HepG2 (cell line): ENCODE data around the gene TOB1. TPM values are rescaled to one million over a fixed set of nuclear protein-coding genes. Genes with fewer than 3 reads are reported as not detected.

Experiments
- ARID3A ChIP-seq: IDR thresholded peaks from 2 replicates; pipeline ENCODE4 v1.6.1; 2012; ENCODE audit warnings: low read depth, low read length, improper control_type of control experiment
- BRCA1 ChIP-seq: sonication (generic); formaldehyde crosslinking; IDR thresholded peaks from 2 replicates; pipeline ENCODE4 v1.4.0; 2020; ENCODE audit warnings: missing genetic modification reagents
- GATA4 ChIP-seq: sonication (generic); IDR thresholded peaks from 2 replicates; pipeline ENCODE4 v1.6.1; 2016; ENCODE audit warnings: antibody characterized with exemption, low read depth, borderline replicate concordance
- HES4 ChIP-seq: sonication (generic); formaldehyde crosslinking; IDR thresholded peaks from 2 replicates; pipeline ENCODE4 v1.9.0; 2021; ENCODE audit warnings: mild to moderate bottlenecking, missing genetic modification reagents, borderline replicate concordance
- HNF4A ChIP-seq: sonication (generic); formaldehyde crosslinking; IDR thresholded peaks from 2 replicates; pipeline ENCODE4 v1.4.0; 2020; ENCODE audit warnings: missing genetic modification reagents
- KLF12 ChIP-seq: sonication (generic); formaldehyde crosslinking; IDR thresholded peaks from 2 replicates; pipeline ENCODE4 v1.4.0; 2020; ENCODE audit warnings: missing genetic modification reagents, borderline replicate concordance
- KMT2A ChIP-seq: sonication (generic); formaldehyde crosslinking; IDR thresholded peaks from 2 replicates; pipeline ENCODE4 v1.4.0; 2020; ENCODE audit warnings: missing genetic modification reagents
- MAFK ChIP-seq, 2 experiments: IDR thresholded peaks in 1 of 2; conservative IDR thresholded peaks in 1 of 2; 2 replicates each; pipeline ENCODE4 v1.6.1; 2011; ENCODE audit warnings: improper control_type of control experiment in 2 of 2, low read length in 2 of 2
- MIER3 ChIP-seq: IDR thresholded peaks from 2 replicates; pipeline ENCODE4 v1.6.1; 2016; ENCODE audit warnings: missing compliant biosample characterization, borderline replicate concordance
- NCOR1 ChIP-seq: fragments of 200-600 bp; sonication (generic); IDR thresholded peaks from 2 replicates; pipeline ENCODE4 v1.7.0; 2017; ENCODE audit warnings: antibody characterized with exemption, low read length, borderline replicate concordance
- NR3C1 ChIP-seq: sonication (generic); formaldehyde crosslinking; IDR thresholded peaks from 2 replicates; pipeline ENCODE4 v1.4.0; 2020; ENCODE audit warnings: missing genetic modification reagents
- SAP130 ChIP-seq: IDR thresholded peaks from 2 replicates; pipeline ENCODE4 v1.6.1; 2016; ENCODE audit warnings: low read depth
- TCF12 ChIP-seq, 2 experiments: fragments of 450-650 bp in 1 of 2; sonication (generic) in 1 of 2; formaldehyde crosslinking in 1 of 2; IDR thresholded peaks; 2 replicates each; pipeline versions ENCODE4 v1.6.1 to v1.8.0; 2017 to 2022; ENCODE audit warnings: antibody characterized with exemption in 1 of 2, mild to moderate bottlenecking in 1 of 2, missing genetic modification reagents in 1 of 2, moderate library complexity in 1 of 2
- ZBTB21 ChIP-seq: sonication (generic); formaldehyde crosslinking; IDR thresholded peaks from 2 replicates; pipeline ENCODE4 v1.4.0; 2020; ENCODE audit warnings: missing genetic modification reagents
- ZFP36L2 ChIP-seq: sonication (generic); formaldehyde crosslinking; IDR thresholded peaks from 2 replicates; pipeline ENCODE4 v1.4.0; 2020; ENCODE audit warnings: missing genetic modification reagents
- ZFYVE20 ChIP-seq: sonication (generic); formaldehyde crosslinking; IDR thresholded peaks from 2 replicates; pipeline ENCODE4 v1.8.0; 2023; ENCODE audit warnings: low read depth, mild to moderate bottlenecking, moderate library complexity, missing genetic modification reagents, borderline replicate concordance
- ZNF503 ChIP-seq: sonication (generic); formaldehyde crosslinking; IDR thresholded peaks from 2 replicates; pipeline ENCODE4 v1.4.0; 2020; ENCODE audit warnings: missing genetic modification reagents
- ZNF737 ChIP-seq: sonication (generic); formaldehyde crosslinking; IDR thresholded peaks from 2 replicates; pipeline ENCODE4 v1.5.0; 2020; ENCODE audit warnings: missing genetic modification reagents, mild to moderate bottlenecking, borderline replicate concordance
- polyA plus RNA-seq, 8 experiments: library from polyadenylated mRNA; depleted of rRNA in 3 of 8; stranded (reverse) in 7 of 8; unstranded in 1 of 8; fragments of >200 nt; fragmentation: Illumina TruSeq in 4 of 8; extraction: Trizol in 4 of 8; gene quantifications; 2 replicates each; pipeline versions ENCODE4 v1.2.1 to v1.2.3, GENCODE V29; 2011 to 2016; ENCODE audit warnings: low read depth in 4 of 8, missing spikeins in 1 of 8, mixed read lengths in 1 of 8; ENCODE audit not compliant: insufficient read depth in 1 of 8
- total RNA-seq, 5 experiments: library from RNA; depleted of rRNA; stranded (reverse); fragments of >200 nt; fragmentation: Illumina TruSeq; extraction: Trizol; gene quantifications; 2 replicates each; pipeline ENCODE4 v1.2.3, GENCODE V29; 2016; ENCODE audit warnings: low read depth in 1 of 5
- TF ChIP-seq, protein P1 (sequence below): sonication (generic); formaldehyde crosslinking; IDR thresholded peaks from 2 replicates; pipeline ENCODE4 v1.4.0; 2020; ENCODE audit warnings: missing genetic modification reagents, borderline replicate concordance
- TF ChIP-seq, protein P2 (sequence below): sonication (generic); formaldehyde crosslinking; IDR thresholded peaks from 2 replicates; pipeline ENCODE4 v1.5.0; 2020; ENCODE audit warnings: missing genetic modification reagents

Gene TOB1
- total and polyA plus RNA-seq, 2 of the 13 experiments (the other 11 are each of a cell fraction or from before 2014, with no cell fraction given): 21.9 to 57.7 TPM

DNA sequence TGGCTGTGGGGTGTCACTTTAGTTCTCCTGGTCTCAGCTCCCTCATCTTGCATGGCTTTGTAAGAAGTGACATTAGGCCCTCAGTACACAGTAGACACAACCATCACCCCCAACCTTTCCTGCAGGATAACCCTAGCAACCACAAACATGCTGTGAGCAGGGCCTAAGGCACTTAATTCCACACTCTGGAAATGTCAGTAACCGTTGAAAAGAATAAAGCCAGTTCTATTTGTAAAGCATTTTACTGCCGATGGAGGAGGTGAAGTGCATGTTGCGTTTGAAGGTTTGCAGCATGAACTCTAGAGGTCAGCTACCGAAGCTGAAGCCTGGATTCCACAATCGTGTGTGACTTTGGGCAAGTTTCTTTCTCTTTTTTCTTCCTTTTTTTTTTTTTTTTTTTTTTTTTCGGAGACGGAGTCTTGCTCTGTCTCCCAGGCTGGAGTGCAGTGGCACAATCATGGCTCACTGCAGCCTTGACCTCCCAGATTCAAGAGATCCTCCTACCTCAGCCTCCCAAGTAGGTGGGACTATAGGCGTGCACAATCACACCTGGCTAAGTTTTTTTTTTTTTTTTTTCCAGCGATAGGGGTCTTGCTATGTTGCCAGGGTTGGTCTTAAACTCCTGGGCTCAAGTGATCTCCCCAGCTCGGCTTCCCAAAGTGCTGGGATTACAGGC is 26.1 kb upstream of the TOB1 start (continued):
- TF ChIP-seq NCOR1 (no peak), HNF4A (no peak), KMT2A (CRISPR knock-in tag) (no peak), ZBTB21 (no peak), BRCA1 (CRISPR knock-in tag) (no peak), MAFK (conservative IDR thresholded peaks at IDR 0.05 in 1 of 2, IDR thresholded peaks at IDR 0.05 in 1 of 2; ENCODE audit: low read length in 2 of 2) (no peak), ZFP36L2 (no peak), GATA4 (no peak), MIER3 (CRISPR knock-in tag) (no peak), ZFYVE20 (no peak), NR3C1 (no peak), ARID3A (no peak), SAP130 (peak; percentile 43; the same call in 1 of the 2 replicates), KLF12 (CRISPR knock-in tag) (no peak), HES4 (CRISPR knock-in tag) (no peak), TCF12 (IDR thresholded peaks at IDR 0.05) (no peak), TCF12 (CRISPR knock-in tag; IDR thresholded peaks at IDR 0.05) (0 out of 2 replicates have a peak, but pooled peaks have one; percentile 35), ZNF737 (no peak), ZNF503 (no peak)
- TF ChIP-seq, protein P1, sequence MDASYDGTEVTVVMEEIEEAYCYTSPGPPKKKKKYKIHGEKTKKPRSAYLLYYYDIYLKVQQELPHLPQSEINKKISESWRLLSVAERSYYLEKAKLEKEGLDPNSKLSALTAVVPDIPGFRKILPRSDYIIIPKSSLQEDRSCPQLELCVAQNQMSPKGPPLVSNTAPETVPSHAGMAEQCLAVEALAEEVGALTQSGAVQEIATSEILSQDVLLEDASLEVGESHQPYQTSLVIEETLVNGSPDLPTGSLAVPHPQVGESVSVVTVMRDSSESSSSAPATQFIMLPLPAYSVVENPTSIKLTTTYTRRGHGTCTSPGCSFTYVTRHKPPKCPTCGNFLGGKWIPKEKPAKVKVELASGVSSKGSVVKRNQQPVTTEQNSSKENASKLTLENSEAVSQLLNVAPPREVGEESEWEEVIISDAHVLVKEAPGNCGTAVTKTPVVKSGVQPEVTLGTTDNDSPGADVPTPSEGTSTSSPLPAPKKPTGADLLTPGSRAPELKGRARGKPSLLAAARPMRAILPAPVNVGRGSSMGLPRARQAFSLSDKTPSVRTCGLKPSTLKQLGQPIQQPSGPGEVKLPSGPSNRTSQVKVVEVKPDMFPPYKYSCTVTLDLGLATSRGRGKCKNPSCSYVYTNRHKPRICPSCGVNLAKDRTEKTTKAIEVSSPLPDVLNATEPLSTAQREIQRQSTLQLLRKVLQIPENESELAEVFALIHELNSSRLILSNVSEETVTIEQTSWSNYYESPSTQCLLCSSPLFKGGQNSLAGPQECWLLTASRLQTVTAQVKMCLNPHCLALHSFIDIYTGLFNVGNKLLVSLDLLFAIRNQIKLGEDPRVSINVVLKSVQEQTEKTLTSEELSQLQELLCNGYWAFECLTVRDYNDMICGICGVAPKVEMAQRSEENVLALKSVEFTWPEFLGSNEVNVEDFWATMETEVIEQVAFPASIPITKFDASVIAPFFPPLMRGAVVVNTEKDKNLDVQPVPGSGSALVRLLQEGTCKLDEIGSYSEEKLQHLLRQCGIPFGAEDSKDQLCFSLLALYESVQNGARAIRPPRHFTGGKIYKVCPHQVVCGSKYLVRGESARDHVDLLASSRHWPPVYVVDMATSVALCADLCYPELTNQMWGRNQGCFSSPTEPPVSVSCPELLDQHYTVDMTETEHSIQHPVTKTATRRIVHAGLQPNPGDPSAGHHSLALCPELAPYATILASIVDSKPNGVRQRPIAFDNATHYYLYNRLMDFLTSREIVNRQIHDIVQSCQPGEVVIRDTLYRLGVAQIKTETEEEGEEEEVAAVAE (CRISPR knock-in tag): no peak
- TF ChIP-seq, protein P2, sequence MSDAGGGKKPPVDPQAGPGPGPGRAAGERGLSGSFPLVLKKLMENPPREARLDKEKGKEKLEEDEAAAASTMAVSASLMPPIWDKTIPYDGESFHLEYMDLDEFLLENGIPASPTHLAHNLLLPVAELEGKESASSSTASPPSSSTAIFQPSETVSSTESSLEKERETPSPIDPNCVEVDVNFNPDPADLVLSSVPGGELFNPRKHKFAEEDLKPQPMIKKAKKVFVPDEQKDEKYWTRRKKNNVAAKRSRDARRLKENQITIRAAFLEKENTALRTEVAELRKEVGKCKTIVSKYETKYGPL: no peak
